ENCODE data around the gene DMRTA2.

Gene DMRTA2

DNA sequence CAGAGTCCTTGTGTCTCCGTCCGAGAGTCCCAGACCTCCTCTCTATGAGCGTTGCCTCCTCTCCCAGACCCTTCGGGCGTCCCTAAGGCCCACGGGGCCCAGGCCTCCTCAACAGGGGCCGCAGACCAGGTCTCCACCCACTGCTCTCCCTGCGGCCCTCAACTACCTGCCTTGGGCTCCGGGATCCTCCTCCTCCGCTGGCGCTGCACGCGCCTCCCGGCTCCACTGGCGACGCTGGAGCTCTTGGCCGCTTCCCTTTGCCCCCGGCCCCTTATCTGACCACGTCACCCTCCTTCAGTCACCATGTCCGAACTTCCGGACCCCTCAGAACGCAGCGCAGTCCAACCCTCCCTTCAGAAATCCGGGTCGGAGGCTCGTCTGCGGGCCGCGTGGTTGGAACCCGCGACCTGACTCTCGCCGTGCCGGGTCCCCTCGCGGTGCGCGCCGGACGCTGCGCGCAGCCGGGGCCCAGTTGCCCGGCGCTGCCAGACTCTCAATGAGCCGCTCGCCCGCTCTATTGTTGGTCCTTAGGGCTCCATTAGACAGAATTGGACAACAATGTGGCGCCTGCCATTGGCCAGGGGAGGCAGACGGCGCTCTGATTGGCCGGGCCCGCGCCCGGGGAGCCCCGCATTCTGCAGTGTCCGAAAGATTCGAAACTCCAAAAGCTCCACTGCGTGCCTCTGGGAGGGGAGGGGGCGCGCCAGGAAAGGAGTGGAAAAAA, at the start of gene DMRTA2:
Gene DMRTA2, minus strand, starts transcription at position 498 of the 724 bp plus-strand sequence. CDS start 1,907 bp downstream, outside the sequence.
- no peak for DNase-seq

DNA sequence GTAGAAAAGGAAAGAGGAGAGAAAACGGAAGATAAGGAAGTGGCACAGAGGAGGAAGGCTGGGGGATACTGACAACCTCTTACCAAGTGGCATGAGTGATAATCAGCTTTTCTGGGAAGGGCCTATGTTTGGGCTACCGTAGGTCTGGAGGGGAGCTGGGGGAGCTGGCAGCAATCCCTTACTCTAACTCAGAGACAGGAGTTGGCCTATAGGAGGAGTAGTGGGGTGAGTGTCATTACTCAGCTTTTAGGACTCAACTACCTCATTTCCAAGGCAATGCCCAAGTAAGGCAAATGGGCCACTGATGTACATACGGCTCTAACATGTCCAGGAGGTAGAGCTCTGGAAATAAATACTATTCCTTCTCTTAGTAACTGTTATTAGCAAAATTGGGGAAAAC, 48.7 kb upstream of the DMRTA2 start:
- no peak for DNase-seq

DNA sequence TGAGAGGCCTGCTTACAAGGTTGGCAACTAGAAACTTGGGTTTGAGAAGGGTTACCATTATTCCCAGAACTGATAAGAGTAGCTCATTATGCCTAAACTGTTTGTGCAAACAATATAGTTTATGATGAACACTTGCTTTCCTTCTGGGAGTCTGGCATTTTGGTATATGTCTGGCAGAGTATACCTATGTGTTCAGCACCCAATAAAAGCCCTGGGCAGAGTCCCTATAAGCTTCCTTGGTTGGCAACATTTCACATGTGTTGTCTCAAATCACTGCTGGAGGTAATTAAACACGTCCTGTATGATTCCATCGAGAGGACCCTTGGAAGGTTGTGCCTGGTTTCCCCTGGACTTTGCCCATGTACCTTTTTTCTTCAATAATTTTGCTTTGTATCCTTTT, 39.7 kb upstream of the DMRTA2 start:
- DNase-seq = no peak

DNA sequence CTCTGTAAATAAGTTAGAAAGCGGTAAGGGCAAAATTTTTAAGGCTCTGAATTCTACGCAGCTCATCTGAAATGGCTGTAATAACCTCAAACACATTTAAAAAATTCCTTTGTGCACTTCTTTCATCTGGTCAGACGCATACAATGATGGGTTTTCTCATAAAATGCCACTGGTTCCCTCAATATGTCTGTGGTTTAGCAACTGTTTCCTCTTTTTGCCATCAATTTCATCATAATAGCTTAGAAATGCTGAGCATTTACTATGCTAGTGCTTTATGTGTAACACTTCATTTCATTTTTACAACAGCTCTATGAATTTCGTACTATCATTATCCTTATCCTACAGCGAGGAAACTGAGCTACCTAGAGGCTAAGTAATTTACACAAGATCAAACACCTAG, 35.3 kb upstream of the DMRTA2 start:
- no peak for DNase-seq

DNA sequence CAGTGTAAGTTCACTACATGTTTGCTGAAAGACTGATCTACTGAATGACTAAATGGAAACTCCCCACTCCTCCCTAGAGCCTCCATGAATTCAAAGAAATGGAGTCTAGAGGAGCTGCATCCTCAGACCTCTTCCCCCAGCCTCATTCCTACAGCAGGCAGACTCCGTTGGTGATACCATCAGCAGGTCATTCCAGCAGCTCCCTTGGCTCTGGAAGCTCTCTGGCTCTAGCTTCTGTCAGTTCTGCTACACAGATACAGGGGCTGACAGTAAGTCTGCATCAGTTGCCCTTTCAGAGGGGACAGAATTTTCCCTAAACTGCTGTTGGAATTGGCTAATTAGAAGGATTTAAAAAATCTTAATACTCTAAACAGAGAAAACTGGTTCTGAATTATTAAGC, 31.7 kb upstream of the DMRTA2 start:
- DNase-seq = no peak

DNA sequence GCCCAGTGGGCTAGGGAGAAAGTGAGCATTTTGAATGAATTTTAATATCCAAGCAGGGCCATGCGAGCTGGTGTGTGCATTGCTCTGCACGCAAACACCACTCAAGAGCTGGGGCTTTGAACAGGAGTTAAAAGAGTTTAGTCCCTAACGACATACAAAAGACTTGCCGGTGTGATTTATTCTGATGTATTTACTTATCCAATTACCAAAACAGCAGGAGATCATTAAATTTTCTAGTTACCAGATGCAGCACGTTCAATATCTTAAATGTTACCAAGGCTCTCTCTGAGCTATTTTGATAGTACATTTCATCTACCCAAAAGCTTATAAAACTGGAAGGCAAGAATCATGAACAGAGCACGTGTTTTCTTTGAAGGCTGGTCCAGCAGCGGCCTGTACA, 30.0 kb upstream of the DMRTA2 start:
- DNase-seq = no peak

DNA sequence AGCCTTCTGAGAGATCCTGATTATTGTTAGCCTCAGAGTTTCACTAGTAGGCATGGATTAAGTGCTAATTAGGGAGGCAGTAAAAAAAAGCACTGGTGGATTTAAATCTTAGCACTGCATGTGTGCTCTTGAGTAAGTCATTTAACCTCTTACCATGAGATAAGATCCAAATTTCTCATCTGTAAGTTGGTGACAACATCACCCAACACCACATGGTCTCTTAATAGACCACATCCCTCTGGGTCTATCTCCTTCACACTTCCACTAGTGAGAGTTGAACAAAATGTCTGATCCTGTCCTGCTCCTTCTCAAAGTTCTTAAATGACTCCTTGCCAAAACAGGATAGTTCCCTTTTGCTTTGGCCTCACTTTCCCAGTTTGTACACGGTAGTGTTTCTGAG, 29.5 kb upstream of the DMRTA2 start:
- DNase-seq = no peak

DNA sequence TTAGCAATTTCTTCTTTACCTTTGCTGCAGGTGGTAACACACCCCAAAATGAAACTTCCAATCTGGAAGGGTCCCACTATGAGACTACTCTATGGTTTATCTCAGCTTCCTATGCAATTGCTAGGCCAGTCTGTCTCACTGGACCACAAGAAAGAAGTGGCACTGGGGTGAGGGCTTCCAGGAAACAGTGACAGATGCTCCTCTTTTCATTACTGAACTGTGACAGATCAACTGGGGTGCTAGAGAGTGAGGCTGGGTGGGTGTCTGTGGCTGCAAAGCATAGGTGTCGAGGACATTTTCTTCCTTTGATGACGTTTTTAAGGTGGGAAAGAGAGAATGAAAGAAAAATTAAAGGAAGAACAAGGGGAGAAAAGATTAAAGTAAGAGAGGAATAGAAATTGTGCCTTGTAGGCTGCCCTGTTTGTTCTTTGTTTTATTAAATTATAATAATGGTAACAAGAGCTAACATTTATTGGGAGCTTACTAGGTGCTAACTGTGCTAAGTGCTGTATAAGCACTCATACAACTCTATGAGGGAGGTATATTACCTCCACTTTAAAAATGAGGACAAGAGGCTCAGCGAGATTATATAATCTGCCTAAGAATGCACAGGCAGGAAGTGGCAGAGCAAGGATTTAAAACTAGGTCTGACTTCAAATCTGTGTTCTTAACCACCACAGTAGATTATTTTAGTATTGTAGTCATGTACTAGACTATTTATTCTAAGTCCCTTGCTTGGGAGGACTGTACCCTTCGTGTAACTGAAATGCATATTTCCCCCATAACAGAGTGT, 27.8 kb upstream of the DMRTA2 start:
- DNase-seq = no peak

DNA sequence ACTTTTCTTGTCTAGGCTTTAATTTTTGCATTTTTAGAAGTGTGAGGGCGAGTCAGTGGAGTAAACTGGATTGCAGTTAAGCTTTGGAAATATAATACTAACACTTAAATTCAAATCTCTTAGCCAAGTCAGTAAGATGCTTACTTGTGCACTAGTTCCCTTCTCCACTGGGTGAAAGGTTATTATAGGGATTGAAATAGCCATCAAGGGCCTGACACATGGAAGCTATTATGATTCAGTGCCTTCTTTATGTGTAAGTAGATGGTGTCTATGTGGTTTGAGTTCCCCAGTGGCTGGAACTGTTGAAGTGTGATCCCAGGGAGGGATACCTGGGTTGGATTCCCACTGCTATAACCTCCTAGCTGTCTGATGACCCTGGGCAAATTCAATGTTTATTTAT, 24.7 kb upstream of the DMRTA2 start:
- DNase-seq = no peak

DNA sequence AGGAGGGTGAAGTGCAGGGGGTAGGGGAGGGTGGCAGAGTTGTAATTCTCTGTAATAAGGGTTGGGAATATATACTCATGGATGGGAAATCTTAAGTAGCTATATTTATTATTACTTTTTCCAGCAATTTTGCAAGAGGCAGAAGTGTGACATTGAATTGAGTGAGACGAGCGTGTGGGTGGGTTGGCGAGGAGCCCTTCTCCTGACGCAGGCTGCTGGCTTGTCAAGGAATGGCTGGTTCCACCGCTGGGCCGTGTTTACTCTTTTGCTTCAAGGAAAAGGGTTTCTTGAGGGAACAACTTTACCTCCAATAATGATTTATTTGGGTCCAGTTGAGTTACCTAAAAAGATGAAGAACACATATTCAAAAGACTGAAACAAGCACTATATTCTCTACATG, 17.9 kb upstream of the DMRTA2 start:
- DNase-seq = no peak

DNA sequence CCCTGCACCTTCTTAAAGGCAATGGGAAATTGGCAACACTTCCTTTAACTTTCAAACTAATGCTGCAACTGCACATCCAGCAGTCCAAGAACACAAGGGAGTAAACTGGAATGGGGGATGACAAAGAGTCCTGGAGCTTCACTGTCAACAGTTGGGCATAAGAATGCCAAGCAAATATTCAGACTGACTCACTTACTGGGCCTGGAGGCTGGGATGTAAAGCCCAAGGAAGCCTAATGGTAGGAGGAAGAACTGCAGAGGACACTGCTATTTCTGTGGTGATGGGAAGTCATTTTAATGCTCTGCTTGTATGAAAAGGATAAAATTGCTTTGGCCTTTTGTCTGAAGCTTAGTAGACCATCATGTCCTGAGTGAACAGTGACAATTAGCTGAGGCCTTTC, 15.7 kb upstream of the DMRTA2 start:
- no peak for DNase-seq

DNA sequence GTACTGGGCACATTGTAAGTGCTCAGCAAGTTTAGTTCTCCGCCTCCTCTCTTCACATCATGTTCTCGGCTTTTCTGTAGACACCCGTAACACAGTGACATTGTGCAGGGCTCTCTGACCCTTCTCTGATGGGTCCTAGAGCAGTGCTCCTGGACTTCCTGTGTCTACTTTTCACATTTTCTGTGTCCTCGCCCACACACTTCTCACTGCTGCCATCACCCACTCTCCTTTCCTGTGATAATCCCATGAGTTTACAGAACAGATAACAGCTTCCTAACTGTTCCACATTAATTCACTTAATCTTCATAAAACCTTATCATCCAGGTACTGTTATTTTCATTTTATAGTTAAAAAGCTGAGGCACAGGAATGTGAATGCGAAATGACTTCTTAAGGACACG, 13.2 kb upstream of the DMRTA2 start:
- DNase-seq = no peak

DNA sequence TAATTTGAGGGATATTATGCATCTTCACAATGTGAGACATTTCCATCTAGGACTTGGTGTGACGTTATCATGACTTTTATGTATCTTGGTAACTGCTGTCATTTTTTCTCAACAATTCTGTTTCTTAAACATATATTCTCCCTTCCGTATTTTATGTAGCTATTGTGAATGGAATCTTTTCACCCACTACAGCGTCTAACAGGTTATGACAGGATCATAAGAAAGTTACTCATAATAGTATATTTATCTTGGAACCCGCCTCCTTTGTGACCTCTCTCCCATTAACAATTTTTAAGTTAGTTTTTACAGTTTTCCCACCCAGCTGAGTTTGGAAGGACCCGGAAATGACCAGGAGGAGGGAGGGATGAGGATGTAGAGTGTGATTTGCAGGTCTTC, 6.8 kb upstream of the DMRTA2 start:
- DNase-seq = no peak

DNA sequence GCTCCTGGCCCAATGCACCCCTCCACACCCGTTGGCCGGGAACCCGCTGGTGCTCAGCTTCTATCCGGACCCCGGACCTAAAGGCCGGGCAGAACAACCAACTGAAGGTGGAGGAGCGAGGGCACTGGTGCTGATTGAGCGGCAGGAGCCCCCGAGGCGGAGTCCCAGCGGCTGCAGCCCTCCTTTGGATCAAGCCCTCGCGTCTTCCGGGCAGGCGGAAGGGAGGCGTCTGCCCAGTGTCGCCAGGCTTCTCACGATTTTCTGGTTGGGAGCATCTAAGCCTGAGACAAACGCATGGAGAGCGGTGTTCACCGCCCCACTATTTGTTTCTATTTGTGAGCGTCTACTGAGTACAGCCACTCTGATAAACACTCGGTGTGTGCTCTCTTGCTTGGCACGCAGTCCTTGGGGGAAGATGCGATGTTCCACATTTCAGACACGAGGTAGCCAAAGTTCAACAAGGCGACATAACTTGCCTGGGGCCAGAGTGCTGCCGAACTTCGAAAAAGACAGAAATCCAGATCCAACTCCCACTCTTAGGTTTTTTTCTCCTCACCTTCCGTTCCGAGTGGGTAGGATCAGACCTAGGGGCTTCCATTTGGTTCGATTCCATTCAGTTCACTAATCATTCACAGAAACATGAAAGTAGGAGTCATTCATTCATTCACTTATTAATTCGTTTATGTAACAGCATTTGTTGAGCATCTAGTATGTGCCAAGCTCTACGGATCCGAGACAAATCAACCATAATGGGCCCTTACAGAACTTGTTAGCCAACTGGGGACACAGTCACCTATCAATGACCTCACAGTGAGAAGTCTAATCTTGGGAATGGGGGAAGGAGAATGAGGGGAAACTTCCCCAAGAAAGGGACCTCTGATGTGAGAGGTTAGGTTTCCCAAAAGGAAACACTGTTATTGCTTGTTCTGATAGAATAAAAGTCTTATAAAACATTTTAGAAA, 4.9 kb upstream of the DMRTA2 start:
- DNase-seq = no peak

DNA sequence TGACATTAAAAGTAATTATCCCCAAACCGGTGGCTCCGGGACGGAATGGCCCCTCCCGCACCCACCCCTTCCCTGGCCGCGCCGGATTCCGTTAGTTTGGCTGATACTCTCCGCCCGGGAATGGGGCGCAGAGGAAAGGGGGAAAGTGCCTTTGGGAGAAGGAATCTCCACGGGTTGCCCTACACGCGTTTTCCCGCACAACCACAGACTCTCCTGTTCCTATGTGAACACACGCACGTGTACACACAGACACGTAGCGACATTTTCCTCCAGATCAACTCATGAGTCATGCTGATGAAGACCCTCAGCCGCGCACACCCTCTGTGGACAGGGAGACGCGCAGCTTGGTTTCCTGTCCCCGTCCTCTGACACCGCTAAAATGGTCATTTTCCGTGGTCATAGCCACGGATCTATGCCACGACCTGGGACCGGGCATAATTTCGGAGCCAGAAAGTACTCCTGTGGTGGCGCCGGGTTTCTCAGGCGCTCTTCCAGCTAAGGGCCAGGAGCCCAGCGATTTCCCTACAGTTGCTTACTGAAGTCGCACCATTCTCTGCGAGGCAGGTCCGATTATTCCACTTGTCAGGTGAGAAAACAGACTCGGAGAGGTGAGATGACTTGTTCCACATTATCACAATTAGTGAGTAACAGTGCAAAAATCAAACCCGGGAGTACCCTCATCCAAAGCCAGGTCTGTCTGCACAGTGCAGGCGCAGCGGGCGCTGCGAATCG, 4.0 kb upstream of the DMRTA2 start:
- no peak for DNase-seq

DNA sequence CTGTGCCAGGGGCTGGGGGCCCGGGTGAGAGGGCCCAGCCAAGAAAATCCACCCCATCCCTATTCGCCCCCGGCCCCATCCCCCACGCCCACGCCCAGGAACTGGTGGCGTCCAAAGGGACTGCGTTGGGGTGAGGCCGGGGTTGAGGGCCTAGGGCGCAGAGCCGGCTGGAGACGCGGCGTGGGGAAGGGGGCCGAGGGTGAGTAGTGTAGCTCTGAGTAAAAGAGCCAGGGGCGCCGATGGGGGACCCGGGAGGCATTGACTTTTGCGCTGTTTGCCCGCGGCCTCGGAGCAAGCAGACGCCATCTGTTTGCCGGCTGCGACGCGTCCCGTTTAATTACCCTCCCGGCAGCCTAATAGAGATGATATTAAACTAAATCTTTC, 3.5 kb upstream of the DMRTA2 start:
- DNase-seq = no peak

DNA sequence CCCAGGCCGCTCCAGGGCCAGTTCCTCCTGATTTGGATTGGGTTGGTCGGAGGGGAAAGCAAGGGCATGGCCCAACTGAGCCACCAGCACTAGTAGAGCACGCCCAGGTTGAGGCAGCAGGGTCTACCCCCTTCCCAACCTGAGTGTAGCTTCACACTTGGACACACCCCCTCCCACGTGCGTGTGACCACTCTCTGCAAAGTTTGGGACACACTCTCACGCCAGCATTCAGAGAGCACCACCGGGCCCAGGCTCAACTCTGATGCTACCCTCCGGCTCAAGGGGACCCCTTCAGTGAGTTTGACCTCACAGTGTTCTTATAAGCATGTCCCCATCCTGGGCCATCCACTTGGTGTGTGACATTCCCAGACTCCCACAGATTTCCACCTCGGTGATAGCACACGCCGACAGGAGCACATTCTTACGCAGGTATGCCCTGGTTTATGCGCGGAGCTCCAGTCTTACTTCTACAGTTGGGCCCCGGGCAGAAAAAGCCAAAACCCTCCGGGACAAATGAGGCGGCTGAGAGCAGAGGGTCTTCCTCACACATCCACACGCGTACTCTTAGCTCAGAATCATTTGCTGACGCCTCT, 3.0 kb upstream of the DMRTA2 start:
- DNase-seq = no peak

DNA sequence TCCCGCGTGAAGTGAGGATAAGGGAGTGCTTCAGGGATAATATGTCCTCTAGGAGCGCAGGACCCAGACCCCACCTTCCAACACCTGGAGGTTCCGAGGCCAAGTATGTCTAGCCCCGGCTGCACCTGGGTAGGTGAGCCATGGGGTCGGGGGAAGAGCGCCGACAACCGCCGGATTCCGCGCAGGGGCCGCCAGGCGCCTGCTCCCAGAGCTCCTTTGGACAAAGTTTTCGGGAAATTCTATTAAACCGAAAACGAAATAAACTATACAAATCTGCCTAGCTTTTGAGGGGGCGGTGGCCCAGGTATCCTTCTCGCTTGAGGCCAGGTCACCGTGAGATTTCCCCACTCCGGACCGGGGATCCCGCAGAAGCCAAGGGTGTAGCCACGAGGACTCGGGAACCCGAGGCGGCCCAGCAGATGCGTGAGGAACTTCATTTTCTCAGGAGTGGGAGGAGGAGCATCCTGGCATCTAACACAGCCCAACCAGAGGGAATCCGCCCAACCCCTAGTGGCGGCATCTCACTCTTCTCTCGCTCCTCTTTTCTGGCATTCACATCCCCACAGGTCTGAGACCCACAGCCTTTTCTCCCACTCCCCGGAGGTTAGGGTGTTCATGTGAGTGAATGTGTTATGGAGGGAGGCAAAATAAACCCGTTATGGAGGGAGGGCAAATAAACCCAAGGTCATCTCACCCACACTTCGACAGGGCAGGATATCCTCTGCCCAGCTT, 2.3 kb upstream of the DMRTA2 start:
- DNase-seq = no peak

DNA sequence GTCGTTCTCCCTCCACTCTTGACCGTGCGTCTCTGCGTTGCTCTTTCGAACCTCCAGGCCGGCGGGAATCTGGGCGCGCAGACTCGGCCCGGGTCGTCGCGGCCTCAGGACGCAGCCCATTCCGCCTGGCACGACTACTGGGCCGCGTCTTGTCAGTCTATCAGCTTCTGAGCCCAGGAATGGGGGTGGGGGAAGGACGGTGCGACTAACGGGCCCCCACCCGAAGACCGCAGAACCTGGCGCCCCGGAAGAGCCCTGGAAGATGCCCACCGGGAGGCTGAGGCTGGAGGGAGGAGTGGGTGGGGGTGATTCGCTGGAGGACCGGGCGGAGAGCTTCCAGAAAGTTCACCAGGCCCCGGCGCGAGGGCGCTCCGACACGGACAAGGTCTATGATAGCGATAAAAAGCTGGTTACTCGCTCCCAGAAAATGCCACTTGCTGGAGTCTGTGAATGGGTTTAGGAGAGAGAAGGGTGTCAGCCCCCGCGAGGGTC, 1.7 kb upstream of the DMRTA2 start:
- DNase-seq = no peak

DNA sequence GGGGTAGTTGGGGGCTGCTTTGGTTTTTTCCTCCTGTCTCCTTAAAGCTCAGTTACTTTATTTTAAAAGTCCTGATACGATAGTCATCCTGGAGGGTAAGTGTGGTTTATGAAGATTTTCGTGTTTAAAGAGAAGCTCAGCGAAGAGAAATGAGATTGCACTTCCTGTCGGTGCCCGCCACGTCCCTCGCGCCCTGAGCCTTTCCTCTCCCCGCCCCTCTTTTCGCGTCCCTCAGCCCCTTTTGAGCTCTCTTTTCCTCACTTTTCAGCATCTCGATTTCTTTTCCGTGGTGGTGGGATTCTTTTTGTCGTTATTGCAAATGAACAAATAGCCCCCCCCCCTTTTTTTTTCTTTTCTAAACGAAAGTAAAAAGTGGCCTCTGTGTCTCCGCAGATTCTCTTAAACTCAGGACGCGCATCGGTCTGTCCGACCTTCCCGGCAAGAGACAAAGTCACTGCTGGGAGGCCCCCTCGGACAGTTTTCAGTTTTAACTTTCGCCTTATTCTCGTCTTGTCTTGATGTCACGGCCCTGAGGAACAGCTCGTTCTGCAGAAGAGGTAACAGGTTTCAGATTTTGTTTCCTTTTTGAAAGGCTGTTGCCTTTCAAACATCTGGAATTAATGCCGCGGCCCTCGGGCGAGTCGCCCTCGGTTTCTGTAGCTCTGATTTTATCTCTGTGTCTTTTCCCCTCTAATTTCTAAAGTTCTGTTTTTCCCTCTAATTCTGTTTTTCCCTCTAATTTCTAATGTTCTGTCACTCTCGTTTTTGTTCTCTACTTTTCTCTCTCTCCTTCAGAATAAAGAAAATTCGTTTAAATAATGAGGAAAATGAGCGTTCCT, 1.0 kb upstream of the DMRTA2 start:
- no peak for DNase-seq

DNA sequence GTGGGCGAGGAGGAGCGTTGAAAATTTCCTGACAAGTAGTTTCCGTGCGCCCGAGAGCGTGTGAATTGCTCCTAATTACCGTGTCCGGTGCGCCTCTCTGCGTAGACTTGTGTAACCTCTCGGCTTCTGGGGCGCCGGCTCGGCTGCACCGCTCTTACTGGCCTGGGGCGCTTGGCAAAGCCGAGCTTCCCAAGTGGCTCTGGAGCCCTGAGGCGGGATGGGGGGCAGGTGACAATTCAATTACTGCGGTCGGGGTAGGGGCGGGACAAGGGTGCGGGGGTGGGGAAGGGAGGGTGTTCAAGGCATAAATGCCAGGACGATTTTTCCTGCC, 392 bp upstream of the DMRTA2 start:
- no peak for DNase-seq
